ENCODE results near the gene GALNT13.

The GALNT13 gene

DNA sequence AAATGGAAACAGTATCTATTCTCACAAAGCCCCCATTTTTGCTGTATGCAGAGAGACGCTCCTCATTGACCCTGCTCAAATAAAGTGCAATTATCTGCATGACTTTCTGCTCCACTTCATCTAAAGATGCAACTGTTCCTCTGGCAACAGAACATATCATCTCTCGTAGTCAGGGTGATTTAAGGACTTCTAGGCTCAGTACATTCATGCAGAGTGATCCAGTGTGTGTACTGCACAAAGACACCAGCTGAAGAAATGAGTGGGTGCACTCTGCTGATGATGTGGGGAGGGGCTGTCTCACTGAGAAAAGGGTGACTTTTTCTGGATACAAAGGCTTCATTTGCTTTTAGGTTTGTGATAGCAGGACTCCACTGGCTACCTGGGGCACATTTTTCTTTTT lies 355.2 kb downstream of the GALNT13 start:
- DNase-seq (ENCODE audit: low read depth): no peak
- TF ChIP-seq CTCF (IDR thresholded peaks at IDR 0.05; ENCODE audit: insufficient read depth, low read depth, low read length, missing control alignments): no peak
- H3K4me3 ChIP-seq (ENCODE audit: low read depth, low read length): no peak overlapping the region

DNA sequence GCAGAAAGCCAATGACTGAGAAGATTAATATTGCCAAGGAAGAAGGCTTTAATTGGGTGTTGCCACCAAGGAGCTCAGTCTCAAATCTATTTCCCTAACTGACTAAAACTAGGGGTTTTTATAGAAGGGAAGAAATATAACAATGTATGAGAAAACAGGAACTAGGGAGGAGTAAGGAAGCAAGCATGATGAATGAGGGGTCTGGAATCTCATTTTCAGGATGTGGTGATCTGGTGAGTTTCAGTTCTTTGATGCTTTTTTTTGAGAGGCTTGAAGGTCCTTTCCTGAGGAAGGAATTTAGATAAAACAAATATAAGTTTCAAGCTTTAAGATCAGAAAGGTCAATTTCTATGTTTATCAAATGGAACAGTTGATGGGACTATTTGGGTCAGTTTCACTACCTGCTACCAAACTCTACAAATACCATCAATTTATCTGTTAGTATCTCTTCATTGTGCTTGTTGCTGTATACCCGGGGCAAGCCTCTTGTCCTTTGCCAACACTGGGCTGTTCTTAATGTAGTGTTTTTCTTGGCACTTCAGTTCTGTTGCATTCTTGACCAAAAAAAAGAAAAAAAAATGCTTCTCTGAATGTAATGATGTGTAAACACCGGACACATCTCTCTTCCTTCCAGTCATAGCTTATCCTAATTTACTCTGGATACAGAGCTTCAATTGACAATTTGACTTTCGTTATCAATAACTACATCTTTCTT lies 357.0 kb downstream of the GALNT13 start:
- H3K4me3 ChIP-seq (ENCODE audit: low read depth, low read length): no peak overlapping the region
- no peak for DNase-seq (ENCODE audit: low read depth)
- no peak for TF ChIP-seq CTCF (IDR thresholded peaks at IDR 0.05; ENCODE audit: insufficient read depth, low read depth, low read length, missing control alignments)

DNA sequence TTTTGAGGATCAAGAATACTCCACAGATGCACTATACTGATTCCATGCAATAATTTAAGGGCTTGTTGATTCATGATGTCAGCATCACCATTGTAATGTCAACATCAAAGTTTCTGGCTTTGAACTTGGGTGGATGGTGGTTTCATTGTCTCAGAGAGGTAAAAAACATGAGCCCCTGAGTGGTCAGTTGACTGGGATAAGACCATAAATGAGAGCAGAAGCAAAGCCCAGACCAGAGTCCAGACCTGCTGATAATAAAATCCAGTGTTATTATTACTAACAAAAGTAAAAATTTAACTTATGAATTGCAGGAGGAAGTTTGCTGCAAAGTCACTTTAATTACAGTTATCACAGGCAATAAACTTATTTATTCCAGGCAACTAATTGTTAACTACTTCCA lies 358.2 kb downstream of the GALNT13 start:
- DNase-seq (ENCODE audit: low read depth): no peak
- TF ChIP-seq CTCF (IDR thresholded peaks at IDR 0.05; ENCODE audit: insufficient read depth, low read depth, low read length, missing control alignments): no peak

GRCh38 chr2:154231021-154231420 lies 359.3 kb downstream of the GALNT13 start:
- no peak for DNase-seq (ENCODE audit: low read depth)
- H3K4me3 ChIP-seq (ENCODE audit: low read depth, low read length): no peak overlapping the region
- TF ChIP-seq CTCF (IDR thresholded peaks at IDR 0.05; ENCODE audit: insufficient read depth, low read depth, low read length, missing control alignments): no peak

More for the DNA sequence above, 358.2 kb downstream of the GALNT13 start:
- H3K4me3 ChIP-seq (ENCODE audit: low read depth, low read length): no peak overlapping the region

- H3K4me3 ChIP-seq (ENCODE audit: low read depth, low read length): no peak overlapping the region
- TF ChIP-seq CTCF (IDR thresholded peaks at IDR 0.05; ENCODE audit: insufficient read depth, low read depth, low read length, missing control alignments): no peak
- DNase-seq (ENCODE audit: low read depth): no peak
Observed at GRCh38 chr2:154233231-154233630, 361.5 kb downstream of the GALNT13 start.

DNA sequence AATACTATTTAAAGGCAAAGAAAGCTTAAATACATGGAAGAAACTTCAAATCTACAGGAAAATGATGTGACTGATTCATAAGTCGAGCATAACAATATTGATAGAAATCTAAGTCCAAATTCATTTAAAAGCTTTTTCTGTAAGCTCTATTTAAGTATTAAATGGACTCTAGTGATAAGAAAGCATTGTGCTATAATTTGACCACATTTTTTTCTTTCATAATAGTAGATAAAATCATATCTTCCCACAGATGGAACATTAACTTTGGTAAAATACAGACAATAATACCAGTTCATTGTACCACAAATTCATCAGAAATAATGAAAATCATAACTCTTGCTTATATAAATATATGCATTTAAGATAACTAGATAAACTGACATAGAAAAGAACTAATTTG lies 366.5 kb downstream of the GALNT13 start:
- no peak overlapping the region for H3K4me3 ChIP-seq (ENCODE audit: low read depth, low read length)
- no peak for DNase-seq (ENCODE audit: low read depth)
- TF ChIP-seq CTCF (IDR thresholded peaks at IDR 0.05; ENCODE audit: insufficient read depth, low read depth, low read length, missing control alignments): no peak

DNA sequence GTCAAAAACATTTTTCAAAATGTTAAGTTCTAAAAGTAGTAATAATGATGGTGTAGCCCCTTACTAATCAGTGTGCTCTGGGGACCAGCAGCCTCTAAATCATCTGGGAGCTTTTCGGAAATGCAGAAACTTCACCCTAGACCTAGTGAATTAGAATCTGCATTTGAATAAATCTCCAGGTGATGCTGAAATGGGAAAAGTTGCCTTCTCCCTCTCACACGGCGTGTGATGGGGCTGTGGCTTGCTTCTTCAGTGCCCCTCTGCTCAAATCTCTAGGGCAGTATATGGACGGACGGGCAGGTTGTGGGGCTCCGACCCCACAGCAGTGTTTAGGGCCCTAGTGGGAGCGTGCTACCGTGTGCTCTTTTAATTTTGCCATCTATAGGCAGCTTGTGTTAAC lies 368.6 kb downstream of the GALNT13 start:
- DNase-seq (ENCODE audit: low read depth): no peak
- TF ChIP-seq CTCF (IDR thresholded peaks at IDR 0.05; ENCODE audit: insufficient read depth, low read depth, low read length, missing control alignments): no peak
- no peak overlapping the region for H3K4me3 ChIP-seq (ENCODE audit: low read depth, low read length)

Measured in GM12865 (cell line).